A549 (cell line): ENCODE results near the gene PTBP1.
"Not testable (repeated sequence)": the region's sequence is repeated elsewhere in the genome, so short reads cannot be mapped to it uniquely, and the experiment has no call there.

Source experiments
- CTCF ChIP-seq: fragments of >200 bp; sonication (Bioruptor Twin); formaldehyde crosslinking; IDR thresholded peaks from 3 replicates; pipeline ENCODE4 v1.5.1; 2016
- EP300 ChIP-seq, 2 experiments: fragments of >200 bp; sonication (Bioruptor Twin); formaldehyde crosslinking; IDR thresholded peaks; 2 replicates in 1 of 2; 3 replicates in 1 of 2; pipeline ENCODE4 v1.6.1; 2016 to 2017
- PBX3 ChIP-seq: IDR thresholded peaks from 2 replicates; pipeline ENCODE4 v1.6.1; 2012
- USF2 ChIP-seq: fragments of 450-650 bp; IDR thresholded peaks from 2 replicates; pipeline ENCODE4 v1.6.1; 2014; ENCODE audit warnings: antibody characterized with exemption

GRCh38 chr19:842802-843179, 45.5 kb downstream of the PTBP1 start:
- not testable (repeated sequence) for TF ChIP-seq CTCF; USF2; PBX3; EP300 (IDR thresholded peaks at IDR 0.05)
